NCI-H1436 (cell line): ENCODE data around the gene AHNAK.

Experiments used
- DNase-seq: peaks from one replicate; lab custom pipeline; 2025; lab: John Stamatoyannopoulos, UW

AHNAK gene

DNA sequence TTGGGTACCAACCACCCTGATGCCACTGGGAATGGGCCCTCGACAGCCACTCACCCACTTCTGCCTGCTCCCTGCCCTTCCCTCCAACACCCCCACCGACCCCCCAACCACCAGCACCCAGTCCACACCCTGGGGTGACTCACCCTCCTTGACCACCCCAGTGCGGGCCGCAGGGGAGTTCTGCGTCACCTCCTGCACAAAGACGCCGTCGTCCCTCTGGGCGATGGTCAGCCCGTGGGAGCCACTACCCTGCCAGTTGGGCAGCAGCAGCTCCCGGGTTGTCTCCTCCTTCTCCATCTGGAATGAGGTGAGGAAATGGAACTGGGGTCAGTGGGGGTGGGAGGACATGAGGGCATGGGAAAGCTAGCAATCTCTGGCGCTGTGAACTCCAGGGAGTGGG lies 10.8 kb downstream of the AHNAK start:
- no peak for DNase-seq

DNA sequence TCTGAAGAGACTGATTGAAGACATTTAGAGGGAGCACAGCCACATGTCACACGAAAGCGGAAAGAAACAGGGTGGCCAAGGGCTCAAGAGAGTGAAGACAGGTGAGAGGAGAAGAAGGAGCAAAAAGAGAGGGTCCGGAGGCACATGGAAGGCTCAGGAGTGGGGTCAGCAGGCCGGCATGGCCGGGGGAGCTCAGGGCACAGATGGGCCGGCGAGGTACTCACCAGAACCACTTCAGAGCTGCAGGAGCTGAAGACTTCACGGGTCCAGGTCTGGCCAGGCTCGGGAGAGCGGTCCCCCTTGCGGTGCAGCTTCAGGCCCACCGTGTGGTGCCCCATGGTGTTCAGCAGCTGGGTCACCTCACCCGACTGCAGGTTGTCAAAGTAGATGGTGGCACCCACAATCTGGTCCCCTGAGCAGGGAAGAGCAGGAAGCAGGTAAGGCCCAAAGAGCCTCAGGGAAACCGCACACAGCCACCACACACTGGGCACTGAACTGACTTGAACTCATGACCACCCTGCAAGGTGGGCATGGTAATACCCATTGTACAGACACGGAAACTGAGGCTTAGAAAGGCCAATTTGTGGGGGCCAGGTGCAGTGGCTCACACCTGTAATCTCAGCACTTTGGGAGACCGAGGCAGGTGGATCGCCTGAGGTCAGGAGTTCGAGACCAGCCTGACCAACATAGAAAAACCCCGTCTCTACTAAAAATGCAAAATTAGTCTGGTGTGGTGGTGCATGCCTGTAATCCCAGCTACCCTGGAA lies 11.6 kb downstream of the AHNAK start:
- no peak for DNase-seq

DNA sequence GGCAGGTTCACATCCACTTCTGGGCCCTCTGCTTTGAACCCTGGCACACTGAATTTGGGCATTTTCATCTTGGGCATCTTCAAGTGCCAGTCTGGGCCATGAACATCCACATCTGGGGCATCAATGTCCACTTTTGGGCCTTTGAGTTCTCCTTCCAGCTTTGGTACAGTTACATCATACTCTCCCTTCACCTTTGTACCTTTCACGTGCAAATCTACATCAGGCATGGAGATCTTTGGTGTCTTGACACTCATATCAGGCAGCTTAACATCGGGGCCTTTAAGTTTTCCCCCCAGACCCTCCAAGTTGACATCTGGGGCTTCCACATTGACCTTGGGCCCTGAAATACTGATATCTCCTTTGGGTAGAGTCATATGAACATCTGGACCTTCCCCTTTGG lies 14.5 kb downstream of the AHNAK start:
- no peak for DNase-seq

DNA sequence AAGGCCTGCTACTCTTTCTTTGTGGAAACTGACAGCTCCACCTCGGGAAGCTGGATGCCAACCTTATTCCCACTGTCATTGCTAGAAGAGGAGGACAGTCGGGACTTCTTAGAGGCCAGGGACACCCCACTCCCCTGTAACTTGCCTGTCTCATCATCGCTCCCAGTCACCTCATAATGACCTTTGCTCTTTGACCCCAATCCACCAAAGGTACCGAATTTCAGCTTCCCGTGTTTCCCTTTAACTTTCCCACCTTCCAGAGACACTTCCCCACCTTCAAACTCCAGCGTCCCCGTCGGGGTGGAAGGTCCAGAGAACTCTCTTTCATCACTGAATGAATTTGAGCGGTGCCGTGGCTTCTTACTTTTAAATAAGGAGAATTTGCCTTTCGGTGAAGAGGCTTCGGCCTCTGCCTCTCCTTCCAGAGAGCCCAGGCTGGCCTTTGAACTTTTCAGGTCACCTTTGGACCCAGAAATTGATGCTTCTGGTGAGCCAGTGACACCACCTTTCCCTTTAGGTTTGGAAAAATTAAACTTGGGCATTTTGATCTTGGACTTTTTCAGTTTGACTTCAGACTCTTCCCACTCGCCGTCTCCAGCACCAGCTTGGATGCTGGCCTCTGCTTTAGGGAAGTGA lies 29.8 kb downstream of the AHNAK start:
- DNase-seq: no peak

DNA sequence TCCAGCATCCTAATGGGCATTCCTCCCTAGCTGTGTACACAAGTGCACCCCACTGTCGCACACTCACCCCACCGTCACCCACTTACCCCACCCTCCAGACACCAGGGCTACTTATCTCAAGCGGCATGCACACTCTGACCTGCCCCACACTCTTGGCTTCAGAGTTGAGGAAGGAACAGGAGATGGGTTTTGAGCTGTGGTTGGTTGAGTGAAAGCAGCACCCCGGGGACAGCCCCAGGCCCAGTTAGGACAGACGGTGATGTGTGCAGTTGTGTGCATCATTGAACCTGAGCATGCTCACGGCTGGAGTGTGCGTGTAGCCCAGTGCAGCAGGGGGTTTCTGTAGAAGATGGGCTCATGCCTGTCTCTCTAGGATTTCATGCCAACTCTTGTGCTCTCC lies 32.5 kb downstream of the AHNAK start:
- no peak for DNase-seq

DNA sequence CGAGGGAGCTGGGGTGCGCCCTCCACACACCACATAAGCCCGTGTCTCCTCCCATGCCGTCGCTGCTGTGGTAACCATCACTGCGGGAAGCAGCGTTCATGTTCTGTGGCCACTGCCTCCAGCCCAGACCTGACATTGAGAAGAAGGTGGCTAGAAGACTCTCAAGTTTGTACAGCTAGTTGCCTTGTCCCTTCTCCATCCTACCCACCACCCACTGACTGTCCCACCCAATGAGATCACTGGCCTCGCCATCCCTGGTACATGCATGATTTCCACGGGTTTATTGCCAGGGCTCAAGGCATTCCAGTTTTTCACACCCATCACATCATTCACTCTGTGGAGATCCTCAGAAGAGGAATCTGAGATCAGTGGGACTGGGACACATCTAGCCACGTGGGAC lies 33.0 kb downstream of the AHNAK start:
- DNase-seq: no peak

DNA sequence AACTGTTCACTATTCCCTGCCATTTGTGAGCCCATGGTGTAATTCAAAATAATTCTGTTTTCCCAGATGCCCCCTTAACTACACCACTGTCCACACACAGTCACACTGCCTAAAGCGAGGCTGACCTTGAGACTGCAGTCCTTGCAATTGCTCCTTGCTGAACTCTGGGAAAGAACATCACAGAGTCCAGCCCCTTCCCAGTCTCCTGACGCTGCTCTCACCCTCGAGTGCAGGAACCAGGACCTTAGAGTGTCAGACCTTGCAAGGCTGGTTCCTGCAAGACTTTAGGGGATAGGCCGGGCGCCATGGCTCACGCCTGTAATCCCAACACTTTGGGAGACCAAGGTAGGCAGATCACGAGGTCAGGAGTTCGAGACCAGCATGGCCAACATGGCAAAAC lies 33.6 kb downstream of the AHNAK start:
- DNase-seq: no peak

DNA sequence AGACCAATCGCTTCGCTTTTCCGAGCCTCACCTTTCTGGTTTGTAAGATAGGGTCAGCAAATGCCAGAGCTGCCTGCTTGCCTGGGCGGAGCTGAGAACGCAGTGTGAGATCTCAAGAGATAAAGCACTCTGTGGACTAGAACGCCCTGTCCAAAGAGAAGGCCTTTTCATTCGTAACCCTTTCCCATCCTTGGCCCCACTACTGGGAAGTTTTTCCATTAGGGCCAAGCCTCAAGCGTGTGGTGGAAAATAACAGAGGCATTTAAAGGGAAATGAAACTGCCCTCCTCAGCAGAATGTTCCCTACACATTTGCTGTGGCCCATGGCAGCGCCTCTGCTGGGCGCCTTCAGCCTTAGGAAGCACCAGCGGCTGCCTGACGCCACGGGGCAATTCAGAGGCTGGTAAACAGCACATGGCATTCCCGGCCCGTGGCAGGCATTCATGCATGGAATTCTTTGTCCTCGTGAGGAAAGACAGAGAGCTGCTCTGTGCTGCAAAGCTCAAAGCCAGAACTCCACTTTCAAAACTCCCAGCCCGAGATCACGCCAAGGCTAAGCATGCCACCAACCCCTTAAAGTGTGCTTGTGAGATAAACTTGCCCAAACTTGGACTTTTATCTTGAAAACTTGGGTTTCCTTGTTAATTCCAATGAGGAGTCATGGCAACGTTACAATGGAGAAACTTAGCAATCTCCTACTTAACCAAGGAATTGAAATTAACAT lies 38.1 kb downstream of the AHNAK start:
- no peak for DNase-seq

DNA sequence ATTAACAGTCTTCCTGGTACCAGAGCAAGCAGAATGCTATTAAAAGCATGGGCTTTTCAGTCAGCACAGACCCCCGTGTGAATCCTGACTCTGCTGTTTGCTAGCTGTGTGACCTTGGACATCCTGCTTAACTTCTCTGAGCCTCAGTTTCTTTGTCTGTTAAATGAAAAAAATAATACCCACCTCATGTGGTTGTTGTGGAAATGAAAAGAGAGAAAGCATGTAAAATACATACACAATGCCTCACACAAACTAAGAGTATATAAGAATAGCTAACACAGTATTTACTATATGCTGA lies 39.5 kb downstream of the AHNAK start:
- no peak for DNase-seq

DNA sequence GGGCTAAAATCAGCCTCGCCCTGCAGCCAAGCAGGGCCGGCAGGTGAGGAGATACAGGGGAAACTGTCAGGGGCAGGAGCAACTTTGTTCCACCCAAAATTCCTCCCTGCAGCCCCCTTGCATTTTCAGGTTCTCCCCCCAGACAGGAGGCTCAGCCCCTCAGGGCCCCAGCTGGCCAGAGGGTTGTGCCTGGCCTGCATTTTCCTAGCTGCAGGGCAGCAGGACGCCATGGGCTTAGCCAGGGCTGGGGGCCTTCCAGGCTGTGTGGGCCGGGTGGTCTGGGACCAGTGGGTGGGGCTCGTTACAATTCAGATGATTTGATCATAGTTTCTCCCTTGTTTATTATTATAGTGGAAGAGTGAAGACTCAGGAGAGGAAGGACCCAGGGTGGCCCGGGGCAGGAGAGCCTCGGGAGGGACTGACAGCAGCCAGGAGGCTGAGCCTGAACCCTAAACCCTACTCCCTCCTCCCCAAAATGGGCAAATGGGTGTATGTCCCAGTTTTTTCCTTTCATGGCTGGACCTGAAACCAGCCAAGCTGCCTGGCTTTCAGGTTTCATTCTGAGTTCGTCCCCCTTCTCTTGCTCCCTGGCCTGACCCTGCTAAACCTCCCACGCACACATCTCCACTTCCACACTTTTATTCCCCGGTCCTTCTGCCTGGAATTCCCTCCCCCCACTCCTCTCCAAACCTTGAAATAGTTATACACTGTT lies 40.0 kb downstream of the AHNAK start:
- no peak for DNase-seq

DNA sequence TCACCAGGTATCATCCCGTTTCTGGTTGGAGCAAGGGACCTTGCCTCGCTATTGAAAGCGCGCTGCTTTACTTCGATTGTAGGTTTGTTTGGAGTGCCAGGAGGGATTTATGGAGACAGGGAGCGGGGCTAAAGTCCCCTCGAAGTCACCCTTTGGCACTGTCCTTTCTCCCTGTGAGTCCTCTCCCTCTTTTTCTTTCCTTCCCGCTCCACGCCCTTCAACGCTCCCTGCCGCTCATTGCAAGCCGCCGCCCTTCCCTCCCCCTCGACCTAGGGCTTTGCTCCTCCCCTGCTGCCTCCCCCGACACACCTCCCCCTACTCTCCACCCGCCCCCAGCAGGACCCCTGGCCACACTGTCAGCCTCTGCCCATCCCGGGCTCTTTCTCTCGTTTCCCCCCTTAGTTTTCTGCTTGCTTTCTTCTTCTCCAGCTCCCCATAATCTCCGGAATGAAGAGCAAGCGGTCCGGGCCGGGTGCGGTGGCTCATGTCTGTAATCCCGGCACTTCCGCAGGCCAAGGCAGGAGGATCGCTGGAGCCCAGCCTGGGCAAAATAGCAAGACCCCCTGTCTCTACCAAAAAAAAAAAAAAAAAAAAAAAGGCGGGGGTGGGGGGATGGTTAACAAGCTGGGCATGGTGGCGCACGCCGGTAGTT lies 41.0 kb downstream of the AHNAK start:
- no peak for DNase-seq

DNA sequence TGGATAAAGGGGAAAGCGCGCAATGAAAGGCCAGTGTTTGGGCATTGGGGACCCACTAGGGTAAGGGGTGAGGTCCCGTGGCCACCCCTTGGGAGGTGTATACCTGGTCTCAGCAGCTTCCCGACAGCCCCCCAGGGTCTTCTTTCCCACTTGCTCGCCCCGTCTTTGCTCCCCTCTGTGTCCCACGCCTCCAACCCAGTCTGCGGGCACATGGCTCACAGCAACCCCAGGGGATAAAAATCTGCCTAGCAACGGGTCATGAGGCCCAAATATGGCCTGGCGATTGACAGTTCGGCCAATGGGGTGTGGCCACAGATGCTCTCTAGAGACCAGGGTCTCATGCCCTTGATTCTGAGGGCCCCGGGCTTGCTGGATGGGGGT lies 41.6 kb downstream of the AHNAK start:
- DNase-seq: no peak

DNA sequence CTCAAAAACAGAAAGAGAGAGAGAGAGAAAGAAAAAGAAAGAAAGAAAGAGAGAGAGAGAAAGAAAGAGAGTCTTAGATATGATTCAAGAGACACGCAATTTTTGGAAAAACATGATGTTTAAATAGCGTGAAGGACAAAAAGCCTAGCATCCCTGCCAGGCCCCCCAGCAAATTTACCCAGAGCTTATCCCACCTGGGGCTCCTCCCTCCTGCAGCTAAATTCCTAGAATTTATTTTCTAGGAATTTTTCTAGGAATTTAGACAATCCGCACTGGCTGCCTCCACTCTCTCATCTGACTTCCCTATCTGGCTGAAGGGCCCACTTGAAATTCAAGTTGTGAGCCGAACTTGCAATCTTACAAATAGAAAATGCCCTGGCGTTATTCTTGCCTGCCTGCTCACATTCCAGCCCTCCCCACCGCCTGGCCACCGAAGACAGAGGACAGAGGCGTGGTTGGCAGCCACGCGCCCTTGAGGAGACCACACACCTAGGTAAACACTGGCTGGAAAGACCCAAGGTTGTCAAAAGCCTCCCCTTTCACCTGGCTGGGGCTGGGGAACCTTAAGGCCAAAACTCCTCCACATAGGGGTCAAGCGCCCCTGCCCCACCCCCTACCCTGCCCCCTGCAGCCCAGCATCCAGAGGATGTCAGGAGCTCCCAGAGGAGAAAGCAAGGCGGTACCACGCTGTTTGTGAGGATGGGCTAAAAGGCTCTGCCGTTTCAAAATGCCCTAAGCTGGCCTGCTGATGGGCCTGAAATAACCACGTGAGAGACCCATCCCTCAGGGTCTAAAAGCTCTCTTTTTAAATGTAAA lies 42.2 kb downstream of the AHNAK start:
- DNase-seq: no peak

DNA sequence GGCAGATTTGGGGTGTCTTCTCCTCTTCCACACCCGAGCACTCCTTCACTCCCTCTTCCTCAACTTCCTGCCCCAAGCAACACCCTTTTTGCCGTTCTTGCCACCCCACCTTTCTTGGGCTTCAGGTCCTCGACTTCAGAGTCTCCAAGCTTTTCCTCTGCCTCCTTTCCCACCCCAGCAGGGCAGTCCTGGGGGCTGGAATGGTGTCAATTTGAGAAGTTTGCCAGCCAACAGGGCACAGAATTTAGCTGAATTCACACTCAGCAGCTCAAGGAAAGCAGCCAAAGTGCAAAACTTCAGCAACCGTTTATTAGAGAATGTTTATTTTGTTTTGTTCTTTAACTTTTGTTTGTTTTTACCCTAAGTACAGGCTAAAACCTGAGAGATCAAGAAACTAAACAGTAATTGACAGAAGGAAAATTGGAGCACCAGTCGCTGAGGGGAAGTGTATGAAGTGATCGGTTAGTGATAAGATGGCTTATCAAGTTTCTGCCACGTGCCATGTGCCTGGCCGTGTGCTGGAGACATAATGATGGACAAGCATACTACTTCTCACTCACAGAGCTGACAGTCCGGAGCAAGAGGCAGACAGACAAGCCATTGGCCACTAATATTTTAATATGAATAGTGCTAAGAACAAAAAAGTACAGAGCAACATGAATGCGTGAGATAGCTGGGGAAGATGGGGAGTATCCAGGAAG lies 44.4 kb downstream of the AHNAK start:
- DNase-seq: no peak

DNA sequence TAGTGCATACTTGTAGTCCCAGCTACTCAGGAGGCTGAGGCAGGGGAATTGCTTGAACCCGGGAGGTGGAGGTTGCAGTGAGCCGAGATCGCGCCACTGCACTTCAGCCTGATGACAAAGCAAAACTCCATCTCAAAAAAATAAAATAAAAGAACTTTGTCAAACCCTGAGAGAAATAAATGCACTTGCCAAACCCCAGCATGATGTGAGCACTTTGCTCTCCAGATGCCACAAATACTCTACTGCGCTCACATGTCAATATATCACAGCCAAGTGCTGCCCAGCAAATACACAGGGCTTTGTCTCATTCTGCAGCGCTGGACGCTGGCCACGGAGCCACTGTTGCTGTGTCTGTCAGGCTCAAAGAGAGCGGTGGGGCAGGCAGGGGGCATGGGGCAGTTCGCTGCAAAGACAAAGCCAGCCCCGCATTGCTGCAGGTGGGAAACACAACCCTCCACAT lies 45.1 kb downstream of the AHNAK start:
- no peak for DNase-seq

DNA sequence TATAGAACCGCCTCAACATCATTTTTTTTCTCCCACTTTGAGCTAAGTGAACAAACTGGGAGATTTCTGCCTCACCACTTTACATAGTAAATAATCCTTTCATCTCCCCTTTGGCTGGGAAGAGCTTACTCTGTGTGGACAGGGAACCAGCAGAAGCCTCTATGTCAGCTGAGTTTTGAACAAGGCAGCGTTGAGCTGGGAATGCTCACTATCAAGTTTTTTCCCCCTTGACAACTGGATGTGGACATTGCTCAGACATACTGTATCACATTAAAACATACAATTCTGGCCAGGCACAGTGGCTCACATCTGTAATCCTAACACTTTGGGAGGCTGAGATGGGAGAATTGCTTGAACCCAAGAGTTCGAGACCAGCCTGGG lies 46.0 kb downstream of the AHNAK start:
- no peak for DNase-seq

DNA sequence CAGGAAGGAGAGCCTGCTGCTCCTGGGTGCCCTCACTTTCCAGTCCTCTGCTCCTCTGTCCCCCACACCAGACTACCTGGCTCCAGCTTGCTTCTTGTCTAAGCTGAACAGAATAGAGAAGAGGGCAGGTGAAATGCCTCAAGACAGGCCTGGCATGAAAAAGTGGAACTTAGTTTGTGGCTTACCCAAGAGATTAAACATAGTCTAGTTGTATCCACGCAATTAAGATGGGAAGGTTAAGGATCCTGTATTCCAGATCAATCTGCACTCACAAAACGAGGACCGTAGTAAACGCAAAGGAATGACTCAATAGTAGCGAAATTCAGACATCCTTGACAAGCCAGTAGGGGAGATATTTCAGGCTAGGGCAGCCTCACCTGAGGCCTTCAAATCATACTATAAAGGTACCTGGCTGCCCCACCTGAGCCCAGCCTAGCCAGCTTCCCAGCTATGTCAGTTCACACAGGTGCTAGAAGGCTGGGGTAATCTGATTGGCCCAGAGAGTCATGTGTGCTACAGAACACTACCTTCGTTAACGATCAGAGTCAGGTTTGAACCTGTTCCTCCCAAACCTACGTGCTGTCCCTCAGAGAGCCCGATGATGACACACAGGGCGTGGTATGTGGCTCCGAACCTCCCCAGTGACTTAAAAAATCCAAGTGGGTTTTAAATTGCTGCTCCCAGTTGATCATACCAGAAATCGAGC lies 46.5 kb downstream of the AHNAK start:
- DNase-seq: peak; percentile 57

DNA sequence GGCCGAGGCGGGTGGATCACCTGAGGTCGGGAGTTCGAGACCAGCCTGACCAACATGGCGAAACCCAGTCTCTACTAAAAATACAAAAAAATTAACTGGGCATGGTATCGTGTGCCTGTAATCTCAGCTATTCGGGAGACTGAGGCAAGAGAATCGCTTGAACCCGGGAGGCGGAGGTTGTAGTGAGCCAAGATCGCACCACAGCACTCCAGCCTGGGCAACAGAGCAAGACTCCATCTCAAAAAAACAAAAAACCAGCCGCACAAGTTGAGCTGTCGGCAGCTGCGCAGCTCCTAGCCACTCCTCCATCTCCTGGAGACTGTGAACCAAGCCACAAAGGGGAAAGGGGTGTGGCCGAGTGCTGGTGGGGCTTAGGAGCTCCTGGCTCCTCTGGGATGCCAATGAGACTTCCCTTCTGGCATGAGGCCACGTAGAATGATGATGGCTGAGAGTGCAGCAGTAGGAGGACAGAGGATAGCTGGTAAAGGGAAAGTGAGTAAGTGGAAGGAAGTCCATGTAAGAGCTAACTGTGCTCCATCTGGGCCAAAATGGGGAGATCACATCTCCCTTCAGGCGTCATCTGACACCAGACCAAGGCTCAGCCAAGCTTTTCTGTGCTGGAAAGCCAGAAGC lies 47.2 kb downstream of the AHNAK start:
- peak; percentile 67 for DNase-seq

DNA sequence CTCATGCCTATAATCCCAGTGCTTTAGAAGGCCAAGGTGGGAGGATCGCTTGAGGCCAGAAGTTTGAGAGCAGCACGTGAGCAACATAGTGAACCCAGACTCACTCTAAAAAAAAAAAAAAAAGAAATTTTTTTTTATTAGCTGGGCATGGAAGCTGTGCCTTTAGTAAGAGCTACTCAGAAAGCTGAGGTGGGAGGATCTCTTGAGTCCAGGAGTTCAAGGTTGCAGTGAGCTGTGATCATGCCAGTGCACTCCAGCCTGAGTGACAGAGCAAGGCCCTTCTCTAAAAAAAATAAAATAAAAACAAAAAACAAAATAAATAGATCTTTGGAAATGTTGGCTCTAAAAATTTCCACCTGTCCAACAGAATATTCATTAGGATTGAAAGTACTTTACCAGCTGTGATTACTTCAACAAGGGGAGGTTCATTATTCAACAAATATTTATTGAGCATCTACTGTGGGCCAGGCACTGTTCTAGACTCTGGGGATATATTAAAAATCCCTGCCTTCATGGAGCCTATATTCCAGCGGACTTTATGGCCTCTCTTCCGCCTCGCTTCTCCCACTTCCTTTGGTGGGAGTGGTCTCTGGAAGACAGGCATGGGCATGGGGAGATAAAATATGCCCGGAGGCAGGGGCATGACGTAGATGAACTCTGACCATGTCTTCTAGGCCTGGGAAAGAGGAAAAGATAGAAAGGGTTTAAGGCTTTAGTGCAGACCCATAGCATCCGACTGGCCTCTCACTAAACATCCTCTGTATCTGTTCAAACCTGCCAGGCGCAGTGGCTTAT lies 47.9 kb downstream of the AHNAK start:
- DNase-seq: no peak
